ENCODE data around the gene LHFPL4. TPM values are rescaled to one million over a fixed set of nuclear protein-coding genes. Genes with fewer than 3 reads are reported as not detected.

The LHFPL4 gene
- total RNA-seq, 1 experiment from 2014 or later, result not detected

GRCh38 chr3:9550999-9551398 is 2.6 kb downstream of the LHFPL4 start:
- no peak for DNase-seq (ENCODE audit: low read depth)
- in situ Hi-C loops (cut with HindIII; ENCODE audit: low pct_unique_long_range_greater_than_20kb, low sequenced_read_pairs), result no loop called here

GRCh38 chr3:9549600-9549999 is 4.0 kb downstream of the LHFPL4 start:
- in situ Hi-C loops (cut with HindIII; ENCODE audit: low pct_unique_long_range_greater_than_20kb, low sequenced_read_pairs), result no loop called here

GRCh38 chr3:9548991-9549390 is 4.6 kb downstream of the LHFPL4 start:
- in situ Hi-C loops (cut with HindIII; ENCODE audit: low pct_unique_long_range_greater_than_20kb, low sequenced_read_pairs), result no loop called here
- DNase-seq (ENCODE audit: low read depth), result no peak

More at GRCh38 chr3:9549600-9549999, 4.0 kb downstream of the LHFPL4 start:
- DNase-seq (ENCODE audit: low read depth), result no peak

GRCh38 chr3:9542182-9542581 is 11.4 kb downstream of the LHFPL4 start:
- in situ Hi-C loops (cut with HindIII; ENCODE audit: low pct_unique_long_range_greater_than_20kb, low sequenced_read_pairs), result no loop called here
- DNase-seq (ENCODE audit: low read depth), result no peak

DNA sequence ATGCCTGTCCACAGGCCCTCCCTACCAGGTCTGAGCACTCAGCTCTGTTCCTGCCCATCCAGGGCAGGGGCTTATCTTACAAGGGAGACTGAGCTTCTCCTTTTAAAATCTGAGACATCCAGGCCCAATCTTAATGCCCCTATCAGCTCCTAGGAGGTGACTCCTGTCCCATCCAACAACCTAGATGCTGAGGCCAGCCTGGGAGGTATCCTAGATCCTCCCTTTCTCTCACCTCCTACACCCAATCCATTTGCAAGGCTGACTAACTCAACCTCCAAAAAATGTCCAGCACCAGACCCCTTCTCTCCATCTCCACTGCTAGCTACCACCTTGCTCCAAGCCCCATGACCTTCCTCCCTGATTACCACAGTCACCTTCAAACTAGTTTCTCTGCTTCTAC is 17.4 kb downstream of the LHFPL4 start:
- in situ Hi-C loops (cut with HindIII; ENCODE audit: low pct_unique_long_range_greater_than_20kb, low sequenced_read_pairs), result no loop called here
- DNase-seq (ENCODE audit: low read depth), result no peak

DNA sequence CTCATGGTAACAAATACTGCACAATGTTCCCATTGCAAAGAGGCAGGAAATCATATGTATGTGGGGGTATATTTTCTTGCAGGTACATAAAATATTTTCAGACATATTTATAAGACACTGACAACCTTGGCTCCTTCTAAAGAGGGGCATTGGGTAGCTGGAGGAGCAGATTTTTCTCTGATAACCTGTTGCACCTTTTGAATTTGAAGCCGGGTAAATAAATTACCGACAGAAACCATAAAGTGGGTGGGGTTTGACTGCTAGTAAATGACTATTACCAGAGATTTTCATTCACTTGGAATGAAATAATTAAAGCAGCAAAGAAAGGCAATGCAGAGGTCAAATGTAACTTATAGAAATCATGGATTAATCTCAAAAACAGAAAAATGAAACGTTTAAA is 19.2 kb downstream of the LHFPL4 start:
- DNase-seq (ENCODE audit: low read depth), result no peak
- in situ Hi-C loops (cut with HindIII; ENCODE audit: low pct_unique_long_range_greater_than_20kb, low sequenced_read_pairs), result no loop called here

GRCh38 chr3:9525078-9525477 is 28.5 kb downstream of the LHFPL4 start:
- in situ Hi-C loops (cut with HindIII; ENCODE audit: low pct_unique_long_range_greater_than_20kb, low sequenced_read_pairs), result no loop called here
- no peak for DNase-seq (ENCODE audit: low read depth)

DNA sequence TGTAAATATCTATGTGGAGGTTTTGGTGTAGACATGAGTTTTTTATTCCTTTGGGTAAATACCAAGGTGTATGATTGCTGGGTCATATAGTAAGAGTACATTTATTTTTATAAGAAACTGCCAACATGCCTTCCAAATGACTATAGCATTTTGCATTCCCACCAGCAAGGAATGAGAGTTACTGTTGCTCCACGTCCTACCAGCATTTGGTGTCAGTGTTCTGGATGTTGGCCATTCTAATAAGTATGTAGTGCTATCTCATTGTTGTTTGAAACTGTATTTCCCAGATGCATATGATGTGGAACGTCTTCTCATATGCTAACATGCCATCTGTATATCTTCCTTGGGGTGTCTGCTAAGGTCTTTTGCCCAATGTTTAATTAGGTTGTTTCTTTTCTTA is 38.7 kb downstream of the LHFPL4 start:
- no peak for DNase-seq (ENCODE audit: low read depth)
- in situ Hi-C loops (cut with HindIII; ENCODE audit: low pct_unique_long_range_greater_than_20kb, low sequenced_read_pairs), result no loop called here

DNA sequence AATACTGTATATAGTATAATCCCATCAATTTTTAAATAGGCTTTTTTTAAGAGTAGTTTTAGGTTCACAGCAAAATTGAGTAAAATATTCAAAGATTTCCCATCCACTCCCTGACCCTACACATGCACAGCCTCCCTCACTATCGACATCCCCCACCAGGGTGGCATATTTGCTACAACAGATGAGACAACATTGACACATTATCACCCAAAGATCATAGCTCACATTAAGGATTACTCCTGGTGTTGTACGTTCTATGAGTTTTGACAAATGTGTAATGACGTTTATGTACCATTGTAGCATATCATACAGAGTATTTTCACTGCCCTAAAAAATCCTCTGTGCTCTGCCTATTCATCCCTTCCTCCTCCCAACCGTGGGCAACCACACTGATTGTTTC is 39.3 kb downstream of the LHFPL4 start:
- in situ Hi-C loops (cut with HindIII; ENCODE audit: low pct_unique_long_range_greater_than_20kb, low sequenced_read_pairs), result no loop called here
- DNase-seq (ENCODE audit: low read depth), result no peak

DNA sequence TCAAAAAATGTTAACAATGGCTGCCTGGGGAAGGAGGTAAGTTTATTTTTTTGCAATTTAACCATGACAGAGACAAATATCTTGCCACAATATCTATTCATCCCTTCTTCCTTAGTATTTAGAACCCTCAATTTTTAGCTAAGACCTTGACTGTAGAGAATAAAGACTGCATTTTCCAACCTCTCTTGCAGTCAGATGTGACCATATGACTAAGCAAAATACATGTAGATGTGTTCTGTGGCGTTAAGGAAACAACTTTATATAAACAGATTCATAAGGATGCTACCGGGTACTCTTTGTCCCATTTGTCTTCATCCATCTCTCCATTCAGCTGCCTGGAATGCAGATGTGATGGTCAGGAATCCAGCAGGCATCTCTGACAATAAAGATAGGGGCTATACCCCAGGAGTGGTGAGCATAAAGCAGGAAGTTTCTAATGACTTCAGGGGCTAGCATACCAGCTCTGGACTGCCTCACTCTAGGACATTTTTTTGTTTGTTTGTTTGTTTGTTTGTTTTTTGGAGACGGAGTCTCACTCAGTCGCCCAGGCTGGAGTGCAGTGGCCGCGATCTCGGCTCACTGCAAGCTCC is 41.1 kb downstream of the LHFPL4 start:
- in situ Hi-C loops (cut with HindIII; ENCODE audit: low pct_unique_long_range_greater_than_20kb, low sequenced_read_pairs), result no loop called here

GRCh38 chr3:9508781-9509180 is 44.8 kb downstream of the LHFPL4 start:
- in situ Hi-C loops (cut with HindIII; ENCODE audit: low pct_unique_long_range_greater_than_20kb, low sequenced_read_pairs), result no loop called here
- DNase-seq (ENCODE audit: low read depth), result no peak

More for the DNA sequence above, 41.1 kb downstream of the LHFPL4 start:
- peak; percentile 2 for DNase-seq (ENCODE audit: low read depth)

GRCh38 chr3:9507586-9508578 is 45.7 kb downstream of the LHFPL4 start:
- no peak for DNase-seq (ENCODE audit: low read depth)
- in situ Hi-C loops (cut with HindIII; ENCODE audit: low pct_unique_long_range_greater_than_20kb, low sequenced_read_pairs), result no loop called here

DNA sequence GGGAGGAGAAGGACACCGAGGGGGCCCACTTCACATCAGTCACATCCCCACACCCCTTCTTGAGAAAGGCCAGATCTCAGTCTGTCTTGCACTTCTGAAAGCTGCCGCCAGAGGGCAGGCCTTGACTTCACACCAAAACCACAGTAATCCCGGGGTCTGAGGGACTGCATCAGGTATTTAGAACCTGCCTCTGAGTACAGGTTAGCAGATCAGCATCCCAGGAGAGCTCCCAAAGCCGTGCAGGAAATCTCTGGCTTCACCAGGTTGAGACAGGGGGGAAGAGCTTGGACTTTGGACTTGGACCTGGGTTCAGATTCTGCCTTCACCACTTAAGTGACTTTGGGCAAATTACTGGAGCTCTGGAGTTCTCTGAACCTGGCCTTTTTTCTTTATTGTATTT is 50.3 kb downstream of the LHFPL4 start:
- in situ Hi-C loops (cut with HindIII; ENCODE audit: low pct_unique_long_range_greater_than_20kb, low sequenced_read_pairs), result no loop called here
- DNase-seq (ENCODE audit: low read depth), result peak; percentile 50

GRCh38 chr3:9501226-9501625 is 52.4 kb downstream of the LHFPL4 start:
- in situ Hi-C loops (cut with HindIII; ENCODE audit: low pct_unique_long_range_greater_than_20kb, low sequenced_read_pairs), result no loop called here

DNA sequence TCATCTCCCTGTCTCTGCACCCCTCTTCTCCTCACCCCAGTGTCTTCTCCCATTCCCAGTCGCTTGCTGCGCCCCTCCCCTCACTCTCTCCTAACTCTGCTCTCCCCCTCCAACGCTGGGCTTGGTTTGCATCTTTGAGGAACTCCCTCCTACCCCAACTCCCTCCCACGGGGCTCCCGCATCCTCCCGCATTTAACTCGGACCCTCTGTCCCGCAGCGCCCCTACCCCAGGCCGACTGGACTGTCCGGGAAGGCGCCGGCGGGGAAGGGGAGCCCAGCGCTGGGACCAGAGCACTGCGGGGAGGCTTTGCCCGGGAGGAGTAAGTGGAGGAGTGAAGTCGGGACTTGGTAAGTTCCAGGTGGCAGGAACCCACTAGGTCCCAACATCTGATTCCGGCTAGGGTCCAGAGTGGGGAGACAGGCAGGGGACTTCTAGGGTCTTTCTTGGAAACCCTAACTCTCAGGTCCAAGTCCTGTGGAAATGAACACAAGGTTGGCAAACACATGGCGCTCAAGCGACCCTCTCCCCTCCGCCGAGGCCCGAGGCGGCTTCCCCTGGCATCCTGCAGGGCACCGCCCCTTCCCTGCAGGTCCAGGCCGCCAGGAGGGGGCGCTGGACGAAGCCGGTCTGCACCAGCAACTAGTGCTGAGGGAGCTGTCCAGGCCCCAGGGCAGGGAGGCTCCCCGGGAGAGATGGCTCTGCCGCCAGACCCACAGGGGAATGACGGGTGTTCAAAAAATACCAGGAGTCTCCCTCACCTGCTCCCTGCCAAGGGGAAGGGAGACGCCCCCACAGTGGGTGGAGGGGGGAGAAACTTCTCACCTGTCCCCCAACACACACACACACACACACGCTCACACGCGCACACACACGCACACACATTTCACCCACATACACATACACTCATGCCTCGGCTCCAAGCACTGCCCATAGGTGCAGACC is 53.2 kb downstream of the LHFPL4 start:
- in situ Hi-C loops (cut with HindIII; ENCODE audit: low pct_unique_long_range_greater_than_20kb, low sequenced_read_pairs), result no loop called here
- DNase-seq (ENCODE audit: low read depth), result no peak

More at GRCh38 chr3:9501226-9501625, 52.4 kb downstream of the LHFPL4 start:
- DNase-seq (ENCODE audit: low read depth), result no peak

GRCh38 chr3:9499455-9500107 is 54.0 kb downstream of the LHFPL4 start:
- in situ Hi-C loops (cut with HindIII; ENCODE audit: low pct_unique_long_range_greater_than_20kb, low sequenced_read_pairs), result no loop called here
- no peak for DNase-seq (ENCODE audit: low read depth)

- DNase-seq (ENCODE audit: low read depth), result no peak
- in situ Hi-C loops (cut with HindIII; ENCODE audit: low pct_unique_long_range_greater_than_20kb, low sequenced_read_pairs), result no loop called here
These were observed 54.8 kb downstream of the LHFPL4 start for GRCh38 chr3:9498781-9499180.
